ENCODE measurements around the gene PACSIN2. TPM values are rescaled to one million over a fixed set of nuclear protein-coding genes. Genes with fewer than 3 reads are reported as not detected.

The PACSIN2 gene
- total RNA-seq, 1 experiment from 2014 or later: 103 TPM

- peaks cover 50% of the 10 kb centered on the region for H3K79me2 ChIP-seq (ENCODE audit: low read depth)
- no peaks in the 10 kb centered on the region for H3K27me3 ChIP-seq (ENCODE audit: insufficient read depth, low read depth)
- no peaks in the 10 kb centered on the region for H3K9me3 ChIP-seq (ENCODE audit: insufficient read depth, low read depth)
- H3K9me2 ChIP-seq (ENCODE audit: insufficient read depth): no peaks in the 10 kb centered on the region
- H3K4me1 ChIP-seq (replicated peaks; ENCODE audit: insufficient read depth): peaks cover 17% of the 10 kb centered on the region
- peak overlapping the region; percentile 96 for H3K4me2 ChIP-seq
- no peaks in the 10 kb centered on the region for H3K36me3 ChIP-seq (ENCODE audit: low read depth)
- H3K27ac ChIP-seq: peak overlapping the region; percentile 75
- H3K4me3 ChIP-seq: peak overlapping the region; percentile 94
- no peak for TF ChIP-seq EZH2 (IDR thresholded peaks at IDR 0.05; ENCODE audit: low read depth)
- TF ChIP-seq, protein P1, sequence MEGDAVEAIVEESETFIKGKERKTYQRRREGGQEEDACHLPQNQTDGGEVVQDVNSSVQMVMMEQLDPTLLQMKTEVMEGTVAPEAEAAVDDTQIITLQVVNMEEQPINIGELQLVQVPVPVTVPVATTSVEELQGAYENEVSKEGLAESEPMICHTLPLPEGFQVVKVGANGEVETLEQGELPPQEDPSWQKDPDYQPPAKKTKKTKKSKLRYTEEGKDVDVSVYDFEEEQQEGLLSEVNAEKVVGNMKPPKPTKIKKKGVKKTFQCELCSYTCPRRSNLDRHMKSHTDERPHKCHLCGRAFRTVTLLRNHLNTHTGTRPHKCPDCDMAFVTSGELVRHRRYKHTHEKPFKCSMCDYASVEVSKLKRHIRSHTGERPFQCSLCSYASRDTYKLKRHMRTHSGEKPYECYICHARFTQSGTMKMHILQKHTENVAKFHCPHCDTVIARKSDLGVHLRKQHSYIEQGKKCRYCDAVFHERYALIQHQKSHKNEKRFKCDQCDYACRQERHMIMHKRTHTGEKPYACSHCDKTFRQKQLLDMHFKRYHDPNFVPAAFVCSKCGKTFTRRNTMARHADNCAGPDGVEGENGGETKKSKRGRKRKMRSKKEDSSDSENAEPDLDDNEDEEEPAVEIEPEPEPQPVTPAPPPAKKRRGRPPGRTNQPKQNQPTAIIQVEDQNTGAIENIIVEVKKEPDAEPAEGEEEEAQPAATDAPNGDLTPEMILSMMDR (conservative IDR thresholded peaks at IDR 0.05): no peak
- H2AFZ ChIP-seq: peak overlapping the region; percentile 85
- peaks cover 15% of the 10 kb centered on the region; the same call in 1 of the 2 replicates for H4K20me1 ChIP-seq (ENCODE audit: insufficient read depth)
- H3F3A ChIP-seq (ENCODE audit: insufficient read depth, low read depth): peaks cover 29% of the 10 kb centered on the region
- POLR2A ChIA-PET (ENCODE audit: unreplicated experiment): interaction anchor here (0.6 kb wide), 2 partner anchors 14 to 378 kb away, joined by 4 to 5 read pairs; no protein-coding TSS in a partner anchor
- BruUV-seq (replicated peaks): TSS peak; percentile 32
- DNase-seq: peak in 1 of 2 experiments; percentile 15
- intact Hi-C loops (cut with micrococcal nuclease; ENCODE audit: unreplicated experiment): no loop called here
- CTCF ChIA-PET: interaction anchor here (2.0 kb wide), 1 partner anchor 11 kb away, joined by 15 read pairs; no protein-coding TSS in a partner anchor
Observed at GRCh38 chr22:42856179-42856864, 158.6 kb downstream of the PACSIN2 start.

DNA sequence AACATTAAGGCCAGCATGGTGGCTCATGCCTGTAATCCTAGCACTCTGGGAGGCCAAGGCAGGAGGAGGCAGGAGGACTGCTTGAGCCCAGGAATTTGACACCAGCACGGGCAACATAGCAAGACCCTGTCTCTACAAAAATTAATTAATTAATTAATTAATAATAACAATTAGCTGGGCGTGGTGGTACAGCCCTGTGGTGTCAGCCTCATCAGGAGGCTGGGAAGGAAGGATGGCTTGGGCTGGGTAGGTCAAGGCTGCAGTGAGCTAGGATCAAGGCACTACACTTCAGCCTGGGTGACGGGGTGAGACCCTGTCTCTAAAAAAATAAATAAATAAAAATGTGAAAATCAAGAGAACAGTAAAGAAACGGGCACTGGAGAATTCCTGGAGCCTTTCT, 159.2 kb downstream of the PACSIN2 start:
- CTCF ChIA-PET: interaction anchor here (2.0 kb wide), 1 partner anchor 12 kb away, joined by 15 read pairs; no protein-coding TSS in a partner anchor
- Histone ChIP-seq H3K9me3 (ENCODE audit: insufficient read depth, low read depth) (no peaks in the 10 kb centered on the region), H3K4me1 (replicated peaks; ENCODE audit: insufficient read depth) (peaks cover 17% of the 10 kb centered on the region), H3K4me3 (peak overlapping the region; percentile 94), H3K79me2 (ENCODE audit: low read depth) (peaks cover 56% of the 10 kb centered on the region), H3F3A (ENCODE audit: insufficient read depth, low read depth) (peaks cover 25% of the 10 kb centered on the region; the same call in 1 of the 2 replicates), H2AFZ (peak overlapping the region; percentile 85; the same call in 1 of the 2 replicates), H3K9me2 (ENCODE audit: insufficient read depth) (no peaks in the 10 kb centered on the region), H4K20me1 (ENCODE audit: insufficient read depth) (peaks cover 15% of the 10 kb centered on the region; the same call in 1 of the 2 replicates), H3K27me3 (ENCODE audit: insufficient read depth, low read depth) (no peaks in the 10 kb centered on the region), H3K27ac (peak overlapping the region; percentile 75), H3K36me3 (ENCODE audit: low read depth) (no peaks in the 10 kb centered on the region), H3K4me2 (peak overlapping the region; percentile 96)
- POLR2A ChIA-PET (ENCODE audit: unreplicated experiment): interaction anchor here (0.6 kb wide), 2 partner anchors 14 to 378 kb away, joined by 4 to 5 read pairs; no protein-coding TSS in a partner anchor
- DNase-seq: no peak
- no peak for TF ChIP-seq EZH2 (IDR thresholded peaks at IDR 0.05; ENCODE audit: low read depth)
- TF ChIP-seq, protein P1 (conservative IDR thresholded peaks at IDR 0.05): no peak
- no TSS peak for BruUV-seq (replicated peaks)
- intact Hi-C loops (cut with micrococcal nuclease; ENCODE audit: unreplicated experiment): no loop called here

GRCh38 chr22:42855211-42855610, 159.7 kb downstream of the PACSIN2 start:
- H3K79me2 ChIP-seq (ENCODE audit: low read depth): peaks cover 60% of the 10 kb centered on the region
- POLR2A ChIA-PET (ENCODE audit: unreplicated experiment): no interaction called here
- H3K9me2 ChIP-seq (ENCODE audit: insufficient read depth): no peaks in the 10 kb centered on the region
- H4K20me1 ChIP-seq (ENCODE audit: insufficient read depth): peaks cover 15% of the 10 kb centered on the region; the same call in 1 of the 2 replicates
- H3K27me3 ChIP-seq (ENCODE audit: insufficient read depth, low read depth): no peaks in the 10 kb centered on the region
- H3K36me3 ChIP-seq (ENCODE audit: low read depth): no peaks in the 10 kb centered on the region
- no peaks in the 10 kb centered on the region for H3K9me3 ChIP-seq (ENCODE audit: insufficient read depth, low read depth)
- CTCF ChIA-PET: interaction anchor here (2.0 kb wide), 1 partner anchor 13 kb away, joined by 15 read pairs; no protein-coding TSS in a partner anchor
- no TSS peak for BruUV-seq (replicated peaks)
- peaks cover 25% of the 10 kb centered on the region; the same call in 1 of the 2 replicates for H3F3A ChIP-seq (ENCODE audit: insufficient read depth, low read depth)
- no peak overlapping the region for H3K27ac ChIP-seq
- no peak for DNase-seq
- H2AFZ ChIP-seq: no peak overlapping the region
- no peak overlapping the region; the same call in 1 of the 2 replicates for H3K4me3 ChIP-seq
- TF ChIP-seq, protein P1 (conservative IDR thresholded peaks at IDR 0.05): no peak
- no peak for TF ChIP-seq EZH2 (IDR thresholded peaks at IDR 0.05; ENCODE audit: low read depth)
- peak overlapping the region; percentile 96 for H3K4me2 ChIP-seq
- peaks cover 17% of the 10 kb centered on the region for H3K4me1 ChIP-seq (replicated peaks; ENCODE audit: insufficient read depth)
- intact Hi-C loops (cut with micrococcal nuclease; ENCODE audit: unreplicated experiment): no loop called here
